Measurements from ENCODE around the gene ITGA3. TPM values are rescaled to one million over a fixed set of nuclear protein-coding genes. Genes with fewer than 3 reads are reported as not detected.

The ITGA3 gene
- total and polyA plus RNA-seq, 4 donors, result 0.79 to 4.4 (median 1.4) TPM

- Histone ChIP-seq H3K9me3 (ENCODE audit: control insufficient read depth in 4 of 4, low read length in 3 of 4) (no peaks in the 10 kb centered on the region), H3K9ac (ENCODE audit: low read depth in 1 of 2, low read length in 2 of 2) (no peak overlapping the region), H3K27me3 (ENCODE audit: control insufficient read depth in 4 of 4, insufficient read depth in 4 of 4, low read length in 3 of 4) (peaks cover 0 to 3% (median 0%) of the 10 kb centered on the region in 4 donors), H3K27ac (ENCODE audit: low read depth in 1 of 2, low read length in 2 of 2) (no peak overlapping the region), H3K4me3 (ENCODE audit: low read depth in 1 of 3, low read length in 3 of 3) (no peak overlapping the region), H3K4me1 (ENCODE audit: control insufficient read depth in 4 of 4, insufficient read depth in 4 of 4, low read length in 3 of 4) (peaks cover 0 to 5% (median 0%) of the 10 kb centered on the region in 4 donors), H3K36me3 (ENCODE audit: control insufficient read depth in 4 of 4, insufficient read depth in 3 of 4, low read depth in 1 of 4, low read length in 3 of 4) (no peaks in the 10 kb centered on the region)
- WGBS, result 79% methylated on average over 3 of the region's 3 CpGs
- DNase-seq (ENCODE audit: low spot score), result no peak
- TF ChIP-seq NR2F2 (IDR thresholded peaks at IDR 0.05), result no peak
- TF ChIP-seq CTCF (IDR thresholded peaks at IDR 0.05; ENCODE audit: low read depth, low read length, missing input control), result no peak
- TF ChIP-seq FOXA1 (IDR thresholded peaks at IDR 0.05), result no peak
- TF ChIP-seq GABPA (IDR thresholded peaks at IDR 0.05 in 1 of 2, conservative IDR thresholded peaks at IDR 0.05 in 1 of 2), result no peak
- no peak for TF ChIP-seq YY1 (IDR thresholded peaks at IDR 0.05)
- no peak for TF ChIP-seq REST (IDR thresholded peaks at IDR 0.05)
- TF ChIP-seq JUND (IDR thresholded peaks at IDR 0.05), result no peak
- TF ChIP-seq RXRA (IDR thresholded peaks at IDR 0.05), result no peak
- no peak for TF ChIP-seq ATF3 (IDR thresholded peaks at IDR 0.05)
- TF ChIP-seq MAX (IDR thresholded peaks at IDR 0.05), result no peak
- TF ChIP-seq EGR1 (IDR thresholded peaks at IDR 0.05; ENCODE audit: low read depth in 2 of 2), result no peak
- TF ChIP-seq SP1 (IDR thresholded peaks at IDR 0.05), result no peak
- no peak for TF ChIP-seq HNF4G (IDR thresholded peaks at IDR 0.05)
These were observed 6.3 kb upstream of the ITGA3 start for GRCh38 chr17:50049636-50050035.

GRCh38 chr17:50050431-50051032, 5.4 kb upstream of the ITGA3 start:
- DNase-seq (ENCODE audit: low spot score), result no peak
- H3K27ac ChIP-seq (ENCODE audit: low read depth in 1 of 2, low read length in 2 of 2), result no peak overlapping the region

More at GRCh38 chr17:50050431-50051032, 5.4 kb upstream of the ITGA3 start:
- TF ChIP-seq EGR1 (IDR thresholded peaks at IDR 0.05; ENCODE audit: low read depth in 2 of 2), result no peak
- no peak for TF ChIP-seq ATF3 (IDR thresholded peaks at IDR 0.05)
- no peak for TF ChIP-seq REST (IDR thresholded peaks at IDR 0.05)
- TF ChIP-seq YY1 (IDR thresholded peaks at IDR 0.05), result no peak
- TF ChIP-seq TAF1 (conservative IDR thresholded peaks at IDR 0.05), result no peak
- TF ChIP-seq ZBTB33 (IDR thresholded peaks at IDR 0.05), result no peak
- TF ChIP-seq JUND (IDR thresholded peaks at IDR 0.05), result no peak
- H3K4me3 ChIP-seq (ENCODE audit: low read depth in 1 of 3, low read length in 3 of 3), result no peak overlapping the region
- H3K9me3 ChIP-seq (ENCODE audit: control insufficient read depth in 4 of 4, low read length in 3 of 4), result no peaks in the 10 kb centered on the region
- peaks cover 0 to 3% (median 0%) of the 10 kb centered on the region in 4 donors for H3K27me3 ChIP-seq (ENCODE audit: control insufficient read depth in 4 of 4, insufficient read depth in 4 of 4, low read length in 3 of 4)
- no peaks in the 10 kb centered on the region for H3K36me3 ChIP-seq (ENCODE audit: control insufficient read depth in 4 of 4, insufficient read depth in 3 of 4, low read depth in 1 of 4, low read length in 3 of 4)
- H3K9ac ChIP-seq (ENCODE audit: low read depth in 1 of 2, low read length in 2 of 2), result no peak overlapping the region
- H3K4me1 ChIP-seq (ENCODE audit: control insufficient read depth in 4 of 4, insufficient read depth in 4 of 4, low read length in 3 of 4), result peaks cover 0 to 12% (median 5%) of the 10 kb centered on the region in 4 donors
- WGBS, result 93% methylated on average over 12 of the region's 12 CpGs
